ENCODE measurements around the gene SDHD.
"Not testable (repeated sequence)": the region's sequence is repeated elsewhere in the genome, so short reads cannot be mapped to it uniquely, and the experiment has no call there.

SDHD gene

DNA sequence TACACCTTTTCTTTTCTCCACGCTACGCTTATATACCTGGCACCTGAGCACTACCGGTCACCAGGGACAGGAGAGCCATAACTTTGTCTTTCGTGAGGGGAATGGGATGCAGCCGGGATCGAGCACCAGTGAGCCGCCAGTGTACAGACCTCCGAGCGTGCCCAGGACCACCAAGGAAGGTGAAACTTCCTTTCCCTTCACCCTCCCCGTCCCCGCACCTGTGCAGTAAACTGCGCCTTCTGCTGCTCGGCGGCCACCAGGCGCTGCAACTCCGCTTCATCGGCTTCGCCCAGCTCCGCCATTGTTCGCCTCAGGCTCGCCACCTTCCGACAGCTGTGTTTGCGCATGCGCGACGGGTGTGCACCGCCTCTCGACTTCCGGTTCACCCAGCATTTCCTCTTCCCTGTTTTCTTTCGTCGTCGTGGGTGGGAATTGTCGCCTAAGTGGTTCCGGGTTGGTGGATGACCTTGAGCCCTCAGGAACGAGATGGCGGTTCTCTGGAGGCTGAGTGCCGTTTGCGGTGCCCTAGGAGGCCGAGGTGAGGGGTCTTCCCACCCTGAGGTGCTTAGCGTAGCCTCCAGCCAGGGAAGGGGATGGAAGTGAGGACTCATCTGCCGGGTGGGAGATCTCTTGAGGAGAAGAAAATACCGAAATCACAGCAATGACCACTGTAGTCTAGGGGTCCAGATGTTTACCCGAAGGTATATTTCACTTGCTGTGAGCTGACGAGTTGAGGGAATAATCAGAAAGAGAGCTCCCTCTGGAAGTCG lies at the start of gene SDHD, which contains the start of gene TIMM8B:
Gene SDHD (plus strand): TSS at position 452 of the 770 bp plus-strand sequence. CDS start 35 bp downstream, at position 487.
Gene TIMM8B (minus strand): TSS at position 335 of the 770 bp plus-strand sequence. CDS start 33 bp downstream, at position 302.
- DNase-seq = peak; percentile 92

DNA sequence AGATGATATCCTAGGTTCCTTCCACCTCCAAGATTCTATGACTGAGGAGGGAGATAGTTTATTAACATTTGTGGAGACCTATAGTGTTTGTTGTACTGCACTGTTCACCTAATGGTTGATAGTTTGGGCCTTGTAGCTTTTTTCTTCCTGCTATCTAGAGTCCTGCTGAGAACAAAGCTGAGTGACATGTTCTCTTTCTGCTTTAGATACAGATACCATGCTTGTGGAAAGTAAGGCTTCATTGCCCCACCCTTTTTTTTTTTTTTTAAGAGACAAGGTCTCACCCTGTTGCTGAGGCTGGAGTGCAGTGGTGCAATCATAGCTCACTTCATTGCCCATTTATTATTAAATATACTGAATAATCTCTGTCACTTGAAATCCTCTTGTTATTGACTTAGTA lies 49.1 kb upstream of the SDHD start:
- DNase-seq = no peak

DNA sequence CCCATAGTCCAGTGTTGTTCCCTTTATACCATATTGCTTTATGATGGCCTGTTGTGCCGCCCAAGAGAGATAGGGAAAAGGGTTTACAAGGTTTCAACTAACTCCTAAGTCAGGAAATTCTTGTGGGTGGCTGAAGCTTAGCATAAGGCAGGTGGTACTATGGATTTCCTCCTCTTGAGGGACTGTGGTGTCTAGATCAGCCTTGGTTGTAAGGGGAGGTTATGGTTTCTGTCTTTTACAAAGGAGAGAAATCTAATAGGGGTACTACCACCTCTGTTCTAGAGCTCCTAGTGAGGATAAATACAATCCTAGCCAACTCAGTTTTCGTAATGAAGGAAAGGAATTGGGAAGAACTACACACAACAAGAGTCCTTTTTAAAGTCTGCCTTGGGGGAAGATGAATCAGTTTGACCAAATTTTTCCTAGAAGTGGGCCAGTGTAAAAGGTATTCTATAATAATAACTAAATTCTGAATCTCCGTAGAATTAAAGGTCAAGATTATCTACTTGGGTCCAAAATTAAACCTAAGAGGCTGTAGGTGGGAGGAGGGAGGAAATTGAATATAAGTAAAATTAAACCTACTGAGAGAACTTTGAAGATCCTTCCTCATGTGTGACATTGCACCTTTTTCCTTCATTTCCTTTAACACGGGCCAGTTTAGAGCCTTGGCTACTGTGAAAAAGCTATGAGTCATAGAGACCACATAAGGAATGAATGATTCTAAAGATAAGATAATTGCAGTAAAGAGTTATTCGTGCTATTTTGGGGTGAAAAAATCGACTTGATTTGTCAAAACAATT lies 44.3 kb upstream of the SDHD start:
- no peak for DNase-seq

DNA sequence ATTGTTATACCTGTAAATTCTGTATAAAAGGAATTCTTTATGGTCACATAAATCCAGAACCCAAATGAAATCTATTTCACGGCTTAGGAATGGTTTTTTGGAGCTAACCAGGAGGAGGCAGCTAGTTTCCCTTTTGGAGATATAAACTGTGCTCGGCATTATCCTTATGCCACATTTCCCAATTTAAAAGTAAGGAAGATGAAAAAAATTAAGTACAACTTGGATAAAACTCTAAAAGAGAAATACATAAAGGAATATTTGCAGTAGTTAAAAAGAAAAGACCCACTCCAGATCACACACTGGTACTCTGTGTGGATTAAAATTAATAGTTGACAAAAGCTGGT lies 43.7 kb upstream of the SDHD start:
- no peak for DNase-seq

DNA sequence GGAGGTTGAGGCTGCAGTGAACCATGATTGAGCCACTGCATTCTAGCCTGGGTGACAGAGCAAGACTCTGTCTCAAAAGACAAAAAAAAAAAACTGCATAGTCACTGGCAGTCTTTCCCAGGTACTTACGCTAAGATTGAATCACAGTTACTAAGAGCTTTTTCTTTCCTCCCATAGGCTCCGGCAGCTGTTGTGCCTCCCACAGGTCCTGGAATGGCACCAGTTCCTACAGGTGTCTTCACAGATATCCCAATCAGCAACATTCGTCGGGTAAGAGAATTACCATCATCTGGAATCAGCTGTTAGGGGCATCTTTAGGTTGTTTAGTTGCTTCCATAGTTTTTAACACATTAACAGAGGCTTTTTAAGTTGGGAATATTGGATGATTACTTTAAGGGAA lies 41.7 kb upstream of the SDHD start:
- no peak for DNase-seq

DNA sequence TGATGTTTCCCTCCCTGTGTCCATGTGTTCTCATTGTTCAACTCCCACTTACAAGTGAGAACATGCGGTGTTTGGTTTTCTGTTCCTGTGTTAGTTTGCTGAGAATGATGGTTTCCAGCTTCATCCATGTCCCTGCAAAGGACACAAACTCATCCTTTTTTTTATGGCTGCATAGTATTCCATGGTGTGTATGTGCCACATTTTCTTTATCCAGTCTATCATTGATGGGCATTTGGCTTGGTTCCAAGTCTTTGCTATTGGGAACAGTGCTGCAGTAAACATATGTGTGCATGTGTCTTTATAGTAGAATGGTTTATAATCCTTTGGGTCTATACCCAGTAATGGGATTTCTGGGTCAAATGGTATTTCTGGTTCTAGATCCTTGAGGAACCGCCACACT lies 40.0 kb upstream of the SDHD start:
- not testable (repeated sequence) for DNase-seq

DNA sequence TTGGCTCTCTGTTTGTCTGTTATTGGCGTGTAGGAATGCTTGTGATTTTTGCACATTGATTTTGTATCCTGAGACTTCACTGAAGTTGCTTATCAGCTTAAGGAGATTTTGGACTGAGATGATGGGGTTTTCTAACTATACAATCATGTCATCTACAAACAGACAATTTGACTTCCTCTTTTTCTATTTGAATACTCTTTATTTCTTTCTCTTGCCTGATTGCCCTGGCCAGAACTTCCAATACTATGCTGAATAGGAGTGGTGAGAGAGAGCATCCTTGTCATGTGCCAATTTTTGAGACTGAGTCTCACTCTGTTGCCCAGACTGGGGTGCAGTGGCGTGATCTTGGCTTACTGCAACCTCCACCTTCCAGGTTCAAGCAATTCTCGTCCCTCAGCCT lies 38.4 kb upstream of the SDHD start:
- DNase-seq = not testable (repeated sequence)

DNA sequence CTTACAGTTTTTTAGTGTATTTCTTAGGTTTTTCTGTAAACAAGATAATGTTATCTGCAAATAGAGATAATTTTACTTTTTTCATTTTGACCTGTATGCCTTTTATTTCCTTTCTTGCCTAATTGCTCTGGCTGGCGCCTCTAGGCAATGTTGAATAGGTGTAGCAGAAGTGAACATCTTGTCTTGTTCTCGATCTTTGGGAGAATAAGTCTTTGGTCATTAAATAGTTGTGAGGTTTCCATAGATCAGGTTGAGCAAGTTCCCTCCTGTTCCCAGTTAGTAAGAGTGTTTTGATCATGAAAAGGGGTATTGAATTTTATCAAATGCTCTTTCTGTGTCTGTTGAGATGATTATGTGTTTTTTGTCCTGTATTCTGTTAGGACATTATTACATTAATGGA lies 36.9 kb upstream of the SDHD start:
- no peak for DNase-seq

DNA sequence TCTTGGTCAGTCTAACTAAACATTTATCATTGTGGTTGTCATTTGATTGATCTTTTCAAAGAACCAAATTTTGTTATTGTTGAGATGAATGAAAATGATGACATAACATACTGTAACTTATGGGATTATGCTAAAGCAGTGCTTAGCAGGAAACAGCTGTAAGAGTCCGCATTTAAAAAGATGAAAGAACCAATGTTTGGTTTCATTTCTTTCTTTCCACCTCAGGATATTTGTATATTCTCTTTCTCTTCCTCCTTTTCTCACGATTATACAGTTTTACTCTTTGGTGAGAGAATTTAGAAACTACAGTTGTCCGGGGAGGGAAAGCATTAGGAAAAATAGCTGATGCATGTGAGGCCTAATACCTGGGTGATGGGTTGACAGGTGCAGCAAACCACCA lies 36.0 kb upstream of the SDHD start:
- no peak for DNase-seq

DNA sequence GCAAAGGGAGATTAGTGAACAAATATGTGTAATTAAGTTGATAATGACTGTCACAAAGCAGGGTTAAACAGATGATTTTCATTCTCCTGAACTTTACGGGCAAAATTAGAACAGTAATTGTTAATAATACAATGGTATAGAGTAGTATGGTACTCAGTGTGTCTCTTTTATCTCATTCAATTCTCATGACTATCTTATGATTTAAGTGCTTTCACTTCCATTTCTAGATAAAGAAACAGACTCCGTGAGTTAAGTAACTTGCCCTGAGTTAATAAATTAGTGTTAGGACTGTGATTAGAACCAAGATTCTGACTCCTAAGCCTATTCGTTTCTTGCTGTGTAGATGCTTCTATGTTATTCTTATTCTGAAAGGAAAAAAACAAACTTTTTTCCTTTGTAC lies 34.9 kb upstream of the SDHD start:
- DNase-seq = no peak

DNA sequence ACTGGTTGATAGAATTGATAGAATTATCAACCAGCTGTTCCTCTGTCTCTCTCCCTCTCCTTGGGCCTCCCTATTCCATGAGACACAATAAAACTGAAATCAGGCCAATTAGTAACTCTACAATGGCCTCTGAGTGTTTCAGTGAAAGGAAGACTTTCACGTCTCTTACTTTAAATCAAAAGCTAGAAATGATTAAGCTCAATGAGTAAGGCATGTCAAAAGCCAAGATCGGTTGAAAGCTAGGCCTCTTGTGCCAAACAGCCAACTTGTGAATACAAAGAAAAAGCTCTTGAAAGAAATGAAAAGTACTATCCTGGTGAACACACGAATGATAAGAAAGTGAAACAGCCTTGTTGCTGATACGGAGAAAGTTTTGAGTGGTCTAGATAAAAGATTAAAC lies 29.5 kb upstream of the SDHD start:
- no peak for DNase-seq

DNA sequence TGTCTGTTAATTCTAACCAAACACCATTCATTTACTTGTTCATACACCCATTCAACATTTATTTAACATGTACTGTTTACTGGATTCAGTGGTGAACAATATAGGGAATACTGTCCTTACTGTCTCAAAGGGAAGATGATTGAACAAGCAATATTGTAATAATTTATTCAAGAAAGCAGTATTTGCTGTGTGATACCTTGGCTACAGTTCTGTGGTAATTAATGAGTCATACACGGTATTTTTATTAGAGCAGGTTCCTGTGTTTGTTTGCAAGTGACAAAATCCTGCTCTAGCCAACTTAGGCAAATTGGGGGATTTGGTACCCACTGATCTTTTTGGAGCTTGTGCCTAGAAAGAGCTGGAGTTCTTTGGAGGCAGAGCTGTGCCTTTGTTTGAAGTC lies 28.6 kb upstream of the SDHD start:
- no peak for DNase-seq

DNA sequence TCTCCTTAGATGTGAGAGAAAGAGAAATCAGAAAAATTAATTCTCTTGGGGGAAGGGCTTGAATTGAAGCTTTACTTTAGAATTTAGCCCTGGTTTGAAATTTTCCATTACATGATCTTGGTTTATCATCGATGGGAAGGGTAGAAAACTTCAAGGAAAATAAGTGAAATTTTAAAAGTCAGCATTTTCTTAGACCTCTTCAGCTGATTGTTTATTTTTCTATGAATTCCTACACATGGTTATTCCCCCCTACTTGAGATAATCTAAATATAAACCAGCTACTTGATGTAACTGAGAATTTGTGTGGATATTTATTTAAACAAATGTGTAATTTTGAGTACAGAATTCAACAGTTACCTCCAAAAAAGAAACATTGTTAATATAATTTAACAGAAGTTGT lies 23.8 kb upstream of the SDHD start:
- DNase-seq = no peak

DNA sequence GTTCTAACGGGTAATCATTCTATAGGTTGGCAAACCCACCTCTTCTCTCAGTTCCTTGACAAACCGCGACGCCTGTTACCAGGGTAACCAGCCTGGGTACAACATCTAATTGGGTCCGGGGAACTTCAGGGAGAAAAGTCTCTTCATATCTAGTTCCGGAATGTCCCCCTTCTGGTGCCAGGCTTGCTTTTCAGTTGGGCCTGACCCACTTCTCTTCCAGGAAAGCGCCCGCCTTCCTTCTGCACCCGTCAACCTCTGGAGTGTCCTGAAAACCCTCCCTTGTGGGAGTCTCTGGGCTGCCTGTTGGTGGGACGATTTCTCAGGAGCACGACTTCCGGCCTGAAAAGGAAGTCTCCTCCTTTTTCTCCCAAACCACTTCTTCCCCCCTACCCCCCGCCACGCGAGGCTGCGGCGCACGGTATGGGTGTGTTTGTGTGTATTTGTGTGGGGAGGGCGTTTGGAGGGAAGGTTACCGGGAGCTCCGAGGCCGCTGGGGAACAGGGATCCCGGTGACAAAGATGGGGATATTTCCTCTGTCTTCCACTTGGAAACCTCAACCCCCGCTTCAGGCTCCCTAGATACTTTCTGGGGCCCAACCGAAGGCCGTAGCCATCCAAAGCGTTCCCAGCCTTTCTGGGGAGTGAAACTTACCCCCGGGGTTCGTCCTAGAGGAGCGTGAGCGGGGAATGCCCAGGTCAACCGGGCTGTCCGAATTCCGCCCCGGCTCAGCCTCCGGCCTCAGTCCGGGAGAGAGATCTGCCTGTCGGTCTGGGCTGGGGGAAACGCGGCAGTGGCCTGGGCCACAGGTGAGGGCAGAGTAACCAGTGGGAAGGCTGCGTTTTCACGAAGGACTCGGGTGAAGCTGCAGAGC lies 12.5 kb upstream of the SDHD start, which contains the start of the genes NKAPD1 and PIH1D2:
Gene NKAPD1 (plus strand): TSS at position 359 of the 871 bp plus-strand sequence. CDS start 1,276 bp downstream, outside the sequence.
Gene PIH1D2 (minus strand): TSS at position 77 of the 871 bp plus-strand sequence. CDS start 843 bp downstream, outside the sequence.
- peak; percentile 79 for DNase-seq

DNA sequence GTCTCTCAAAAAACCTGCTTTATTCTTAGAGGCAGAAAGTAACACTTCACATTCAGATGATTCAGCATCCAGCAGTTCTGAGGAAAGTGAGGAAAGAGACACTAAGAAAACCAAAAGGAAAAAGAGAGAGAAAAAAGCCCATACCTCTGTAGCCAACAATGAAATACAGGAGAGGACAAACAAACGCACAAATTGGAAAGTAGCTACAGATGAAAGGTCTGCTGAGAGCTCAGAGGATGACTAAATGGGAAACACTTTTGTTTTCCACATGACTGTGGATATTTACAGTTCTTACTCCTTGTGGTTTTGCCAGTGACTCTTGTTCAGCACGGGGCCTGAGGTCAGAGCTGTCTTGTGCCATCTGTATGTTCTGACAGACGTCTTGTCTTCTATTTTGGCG lies 3.9 kb upstream of the SDHD start:
- DNase-seq = no peak

DNA sequence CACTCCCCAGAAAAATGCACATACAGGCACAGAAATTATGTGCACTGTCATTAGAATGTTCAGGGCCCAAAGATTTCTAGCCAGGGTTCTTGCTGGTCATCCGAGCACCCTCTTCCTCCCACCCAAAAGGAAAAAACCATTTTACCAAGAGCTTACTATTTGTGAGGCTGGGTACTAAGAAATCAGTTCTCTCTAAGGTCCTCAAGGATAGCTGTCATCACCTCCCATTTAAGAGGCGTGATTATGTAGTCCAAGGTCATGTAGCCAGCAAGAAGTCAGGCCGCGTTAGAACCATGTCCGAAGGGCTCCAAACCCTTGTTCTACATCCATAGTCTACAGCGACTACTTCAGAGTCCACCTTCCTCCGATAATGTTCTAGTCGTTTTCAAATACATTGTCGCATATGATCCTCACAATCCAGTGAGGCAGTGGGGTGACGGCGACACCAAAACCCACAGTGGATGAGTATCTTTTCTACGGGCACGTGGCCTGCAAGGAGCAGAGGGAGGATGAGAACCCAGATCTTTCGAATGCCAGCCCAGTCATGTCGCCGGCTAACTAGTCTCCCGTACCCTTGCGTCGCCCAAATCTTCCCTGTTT lies 751 bp upstream of the SDHD start:
- peak; percentile 24 for DNase-seq

DNA sequence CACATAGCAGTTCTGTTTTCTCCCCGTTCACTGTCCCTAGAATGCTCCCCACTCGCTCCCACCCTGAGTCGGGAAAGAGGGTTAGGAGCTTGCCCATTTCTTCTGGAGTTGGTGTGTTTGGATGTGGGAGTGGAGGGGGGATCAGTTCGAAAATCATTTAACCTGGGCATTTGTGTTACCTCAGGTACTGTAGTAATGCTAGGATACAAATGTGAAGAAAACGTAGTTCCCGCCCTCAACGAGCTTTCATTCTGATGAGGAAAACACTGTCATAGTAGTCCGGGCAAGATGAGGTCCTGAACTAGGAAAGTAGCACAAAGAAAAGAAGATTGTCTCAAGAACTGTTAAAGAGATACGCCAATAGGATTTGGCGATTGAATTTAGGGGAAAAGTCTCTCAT lies 539 bp downstream of the SDHD start:
- DNase-seq = no peak

DNA sequence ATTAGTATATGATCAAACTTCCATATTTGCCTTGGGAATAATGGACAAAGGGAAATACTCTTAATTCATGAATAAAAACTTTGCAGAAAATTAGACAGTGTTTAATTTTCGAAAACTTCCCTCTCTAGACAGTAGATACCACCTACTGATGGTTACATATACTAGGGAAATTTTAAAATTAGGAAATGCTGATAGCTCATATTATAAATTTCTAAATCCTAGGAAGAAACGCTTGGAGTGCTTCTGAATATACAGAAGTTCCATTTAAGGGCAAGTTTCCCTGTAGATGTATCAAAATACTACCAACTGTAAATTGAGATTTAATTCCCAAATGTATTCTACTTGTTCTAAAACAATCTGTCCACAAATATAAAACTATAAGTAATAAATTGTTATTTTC lies 8.6 kb downstream of the SDHD start:
- DNase-seq = not testable (repeated sequence)

DNA sequence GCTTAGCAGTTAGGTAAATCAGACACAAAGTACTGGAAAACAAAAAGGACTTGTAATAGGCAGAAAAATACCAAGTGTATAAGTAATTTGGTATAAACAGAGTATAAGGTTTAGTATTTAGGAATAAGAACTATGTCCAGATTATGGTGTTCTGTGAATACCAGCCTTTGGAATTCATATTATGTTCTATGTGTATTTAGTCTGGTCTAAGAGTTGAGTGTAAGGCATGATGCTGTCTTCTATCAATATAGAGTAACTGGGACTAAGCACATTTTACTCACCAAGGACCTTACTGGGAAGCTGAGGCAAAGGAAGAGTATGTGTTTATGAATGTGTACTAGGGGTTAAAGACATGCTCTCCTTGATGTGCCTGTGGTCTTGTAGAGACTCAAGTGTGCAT lies 9.5 kb downstream of the SDHD start:
- no peak for DNase-seq

DNA sequence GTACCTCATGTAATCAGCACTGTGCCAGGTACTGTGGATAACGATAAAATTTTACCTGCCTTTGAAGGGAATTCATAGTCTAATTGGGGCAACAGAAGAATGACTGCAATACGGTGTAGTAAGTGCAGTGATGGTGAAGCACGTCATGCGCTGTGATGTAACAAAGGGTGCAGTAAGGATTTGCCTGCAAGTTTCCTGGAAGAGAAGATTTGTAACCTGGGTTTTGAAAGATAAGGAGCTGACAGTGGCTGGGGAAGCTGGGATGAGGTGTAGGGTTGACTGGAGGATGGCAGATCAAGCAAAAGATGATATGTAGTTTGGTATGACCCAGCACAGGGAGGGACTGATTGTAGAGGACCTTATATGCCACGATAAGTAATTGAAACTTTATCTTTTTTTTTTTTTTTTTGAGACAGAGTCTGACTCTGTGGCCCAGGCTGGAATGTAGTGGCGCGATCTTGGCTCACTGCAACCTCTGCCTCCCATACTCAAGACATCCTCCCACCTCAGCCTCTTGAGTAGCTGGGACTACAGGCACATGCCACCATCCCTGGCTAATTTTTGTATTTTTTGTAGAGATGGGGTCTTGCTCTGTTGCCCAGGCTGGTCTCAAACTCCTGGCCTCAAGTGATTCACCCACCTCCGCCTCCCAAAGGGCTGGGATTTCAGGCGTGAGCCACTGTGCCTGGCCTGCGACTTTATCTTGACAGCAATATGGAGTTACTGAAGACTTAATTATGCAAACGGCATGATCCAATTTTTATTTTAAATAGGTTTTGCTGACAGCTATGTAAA lies 11.3 kb downstream of the SDHD start:
- no peak for DNase-seq

DNA sequence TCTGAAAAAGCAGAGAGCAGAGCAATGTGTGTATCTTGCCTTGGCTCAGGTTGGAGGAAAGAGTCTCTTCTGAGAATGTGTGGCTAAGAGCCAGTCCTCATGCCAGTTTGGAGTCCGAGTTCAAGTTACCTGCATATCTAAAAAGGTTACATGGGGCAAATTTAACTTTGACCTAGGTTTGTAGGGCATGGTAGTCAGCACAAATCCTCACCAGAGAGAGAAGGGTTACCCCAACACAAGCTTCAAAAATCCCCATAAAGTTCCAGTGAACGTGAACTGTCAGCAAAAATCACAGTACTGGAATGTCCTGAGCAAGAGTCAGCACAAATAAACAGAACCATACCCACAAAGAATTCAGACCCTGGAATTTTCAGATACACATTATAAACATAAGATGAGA lies 13.8 kb downstream of the SDHD start:
- DNase-seq = no peak

DNA sequence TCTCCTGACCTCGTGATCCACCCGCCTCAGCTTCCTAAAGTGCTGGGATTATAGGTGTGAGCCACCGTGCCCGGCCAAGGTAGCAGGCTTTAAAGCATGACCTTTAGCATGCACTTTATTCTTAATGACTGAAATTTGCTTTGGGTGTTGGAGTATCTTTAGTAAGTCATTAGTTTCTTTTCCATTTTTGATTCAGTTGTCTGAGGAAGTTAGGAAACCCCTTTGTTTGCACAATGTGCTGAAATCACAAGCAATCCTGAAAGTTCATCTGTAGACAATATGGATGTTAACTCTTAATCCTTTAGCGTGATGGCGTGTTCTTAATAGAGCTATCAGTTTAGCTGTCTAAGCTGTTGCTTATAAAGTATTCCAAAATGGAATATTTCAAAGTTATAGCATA lies 16.8 kb downstream of the SDHD start:
- no peak for DNase-seq
